K562 treated with DMSO at 1 percent for 24 hours (cell line): ENCODE measurements around the gene DOK7. TPM values are rescaled to one million over a fixed set of nuclear protein-coding genes. Genes with fewer than 3 reads are reported as not detected.

Experiments
- total RNA-seq: library from RNA; unstranded; fragments of 300-600 nt; gene quantifications from 2 replicates; pipeline ENCODE4 v1.2.3, GENCODE V29; 2022; ENCODE audit warnings: low read depth; ENCODE audit not compliant: insufficient read depth

DOK7 gene
- 0.15 TPM in 1 of 2 replicates, not detected in the other for total RNA-seq

GRCh38 chr4:3462790-3463415, at the start of gene DOK7:
DOK7 (plus strand) TSS chr4:3463306; CDS start chr4:3463376, 70 bp downstream.

GRCh38 chr4:3441501-3442459, 21.3 kb upstream of the DOK7 start, which contains the start of gene HGFAC:
HGFAC (plus strand) TSS chr4:3441968; CDS start chr4:3442002, 34 bp downstream.

GRCh38 chr4:3531879-3532750, 69.0 kb downstream of the DOK7 start, which contains the start of gene LRPAP1:
LRPAP1 (minus strand) TSS chr4:3532422; CDS start chr4:3532412, 10 bp downstream.

Other genes starting within 250 kb of the DOK7 start
- gene MSANTD1, start 214.1 kb upstream of the DOK7 start, total RNA-seq = 0.73 and 0.79 TPM in 2 replicates
- gene RGS12, start 170.3 kb upstream of the DOK7 start, total RNA-seq = 15.3 and 33.6 TPM in 2 replicates
- gene HGFAC, start 21.3 kb upstream of the DOK7 start, total RNA-seq = not detected in 2 replicates
- 176 and 179 TPM in 2 replicates for gene LRPAP1, start 69.1 kb downstream of the DOK7 start, total RNA-seq